GM18951 (cell line): ENCODE results near the gene SLC45A1.

Experiments
- POLR2A ChIP-seq: IDR thresholded peaks from 4 replicates; pipeline ENCODE4 v1.6.1; 2011; ENCODE audit warnings: mild to moderate bottlenecking; ENCODE audit not compliant: insufficient read length, insufficient read depth; ENCODE audit errors: extremely low read depth
- in situ Hi-C: fragments of 300-500 bp; cut with MboI; formaldehyde crosslinking; loops from one replicate; pipeline ENCODE4 v1.12.0; 2022; ENCODE audit warnings: low sequenced_read_pairs, mixed read lengths, inconsistent platforms; ENCODE audit not compliant: unreplicated experiment

Gene SLC45A1

DNA sequence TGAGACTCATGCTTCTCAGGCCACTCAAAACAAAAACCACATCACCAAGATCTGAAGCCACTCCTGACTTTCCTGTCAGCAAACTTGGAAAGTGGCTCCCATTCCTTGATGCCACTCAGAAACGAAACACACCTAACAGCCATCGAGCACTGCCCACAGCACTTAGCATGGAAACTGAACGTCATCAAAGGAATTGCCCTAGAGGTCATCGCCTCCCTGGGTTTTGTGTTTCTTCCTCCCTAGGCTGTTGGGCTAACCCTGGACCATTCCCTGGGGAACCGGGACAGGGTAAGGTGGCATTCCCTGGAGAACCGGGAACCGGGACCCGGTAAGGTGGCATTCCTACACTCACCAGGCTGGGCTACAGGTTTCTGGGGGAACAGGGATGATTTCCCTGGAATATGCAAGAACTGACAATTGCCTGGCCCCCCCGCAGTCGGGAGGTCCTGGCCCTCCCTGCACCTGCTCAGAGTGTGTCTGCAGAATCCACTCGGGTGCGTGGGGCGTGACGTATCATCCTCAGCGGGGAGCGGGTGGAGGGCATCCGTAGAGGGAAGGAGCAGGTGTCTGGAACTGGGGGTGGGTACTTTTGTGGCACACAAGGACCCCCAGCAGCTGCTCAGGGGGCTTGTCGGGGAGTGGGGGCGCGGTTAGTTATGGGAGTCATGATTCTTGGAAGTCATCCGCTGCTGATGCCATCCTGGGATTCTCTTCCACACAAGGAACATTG lies 30.3 kb downstream of the SLC45A1 start:
- in situ Hi-C loops, result no loop called here

GRCh38 chr1:8348777-8349472 lies 31.0 kb downstream of the SLC45A1 start:
- in situ Hi-C loops, result no loop called here
- no peak for TF ChIP-seq POLR2A

More for the DNA sequence above, 30.3 kb downstream of the SLC45A1 start:
- no peak for TF ChIP-seq POLR2A

GRCh38 chr1:8349473-8349865 lies 31.6 kb downstream of the SLC45A1 start:
- in situ Hi-C loops, result no loop called here
- TF ChIP-seq POLR2A, result no peak

DNA sequence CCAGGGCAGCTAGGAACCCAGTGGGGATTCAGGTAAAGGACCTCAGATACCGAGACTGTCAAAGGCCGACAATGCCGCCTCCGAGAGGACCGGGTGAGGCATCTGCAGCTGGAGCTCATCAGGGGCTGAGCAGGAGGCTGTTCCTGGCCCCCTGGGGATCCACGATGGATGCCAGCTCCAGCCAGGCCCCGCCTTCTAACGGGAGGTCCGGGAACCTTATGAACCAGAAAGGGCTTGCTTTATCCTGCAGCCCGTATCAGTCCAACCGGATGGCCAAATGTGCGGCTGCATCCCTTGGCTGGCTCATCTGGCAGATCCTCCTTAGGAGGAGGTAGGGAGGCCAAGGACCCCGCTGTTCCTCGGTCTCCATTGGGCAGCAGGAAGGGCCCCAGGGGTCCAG lies 32.0 kb downstream of the SLC45A1 start:
- in situ Hi-C loops, result no loop called here
- TF ChIP-seq POLR2A, result no peak

DNA sequence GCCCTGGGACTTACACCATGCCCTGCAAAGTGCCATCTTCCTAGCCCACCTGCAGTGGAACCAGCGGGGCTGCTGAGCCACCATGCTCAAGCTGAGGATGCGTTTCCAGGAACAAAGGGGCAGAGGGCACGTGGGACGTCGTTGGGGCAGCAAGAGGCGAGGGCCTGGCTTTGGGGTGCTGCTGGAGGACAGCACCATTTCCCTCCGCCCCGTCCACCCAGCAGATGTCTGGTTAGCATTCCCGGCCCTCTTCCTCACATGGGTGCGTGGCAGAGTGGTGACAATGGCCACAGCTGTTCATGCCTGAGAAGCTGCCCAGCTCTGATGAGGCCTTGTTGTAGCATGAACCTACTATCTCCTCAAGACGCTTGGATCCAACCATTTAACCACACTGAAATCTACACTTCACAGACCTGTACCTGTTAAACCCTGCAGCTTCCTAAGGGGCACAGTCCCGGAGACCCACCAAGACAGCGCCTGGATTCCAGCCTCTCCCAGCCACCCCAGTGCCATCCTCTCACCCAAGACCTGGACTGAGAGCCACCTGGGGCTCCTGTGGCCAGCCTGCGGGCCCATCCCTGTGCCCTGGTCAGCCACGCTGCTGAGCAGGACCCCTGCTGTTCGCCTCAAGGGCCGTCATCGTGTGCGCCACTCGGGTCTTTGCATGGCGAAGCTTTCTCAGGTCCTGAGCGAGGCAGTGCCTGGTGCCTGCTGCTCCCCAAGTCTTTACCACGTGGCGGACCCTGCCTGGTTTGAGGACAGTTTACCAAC lies 33.2 kb downstream of the SLC45A1 start:
- TF ChIP-seq POLR2A, result no peak
- in situ Hi-C loops, result no loop called here

GRCh38 chr1:8351693-8352470 lies 34.0 kb downstream of the SLC45A1 start:
- in situ Hi-C loops, result no loop called here
- TF ChIP-seq POLR2A, result no peak

DNA sequence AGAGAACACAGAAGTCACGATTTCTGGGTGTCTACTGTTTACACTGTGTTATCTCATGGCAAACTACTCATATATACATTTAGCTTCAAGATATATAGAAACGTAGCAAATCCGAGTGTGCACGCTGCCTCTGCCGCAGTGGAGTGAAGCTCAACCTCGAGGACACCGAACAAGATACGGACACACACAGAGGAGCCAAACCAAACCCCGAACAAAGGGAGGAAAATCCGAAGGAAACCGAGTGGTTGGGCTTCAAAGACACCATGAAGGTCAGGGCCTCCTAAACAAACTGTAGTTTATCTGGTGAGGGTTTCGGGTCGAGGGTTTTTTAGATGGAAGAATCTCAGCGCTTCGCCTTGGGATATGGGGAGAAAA lies 34.5 kb downstream of the SLC45A1 start:
- in situ Hi-C loops, result no loop called here

GRCh38 chr1:8352886-8353785 lies 35.2 kb downstream of the SLC45A1 start:
- TF ChIP-seq POLR2A, result no peak
- in situ Hi-C loops, result no loop called here

More for the DNA sequence above, 34.5 kb downstream of the SLC45A1 start:
- TF ChIP-seq POLR2A, result no peak

DNA sequence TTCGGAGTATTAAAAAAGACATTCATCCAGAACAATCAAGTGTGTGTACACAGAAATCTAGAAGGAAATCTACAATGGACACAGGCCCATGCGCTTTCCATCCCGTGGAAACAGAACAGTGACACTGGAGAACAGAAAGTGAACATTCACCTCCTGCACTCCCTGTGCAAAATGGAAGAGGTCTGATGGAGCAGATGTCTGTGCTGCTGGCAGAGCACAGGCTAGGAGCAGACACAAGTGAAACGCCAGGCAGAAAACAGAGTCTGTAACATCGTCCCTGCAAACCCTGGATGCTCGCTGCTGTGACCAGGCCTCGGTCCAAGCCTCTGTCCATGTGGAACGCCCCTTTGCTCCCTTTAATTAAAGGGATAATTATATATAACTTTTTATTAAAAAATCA lies 36.1 kb downstream of the SLC45A1 start:
- TF ChIP-seq POLR2A, result no peak
- in situ Hi-C loops, result no loop called here

DNA sequence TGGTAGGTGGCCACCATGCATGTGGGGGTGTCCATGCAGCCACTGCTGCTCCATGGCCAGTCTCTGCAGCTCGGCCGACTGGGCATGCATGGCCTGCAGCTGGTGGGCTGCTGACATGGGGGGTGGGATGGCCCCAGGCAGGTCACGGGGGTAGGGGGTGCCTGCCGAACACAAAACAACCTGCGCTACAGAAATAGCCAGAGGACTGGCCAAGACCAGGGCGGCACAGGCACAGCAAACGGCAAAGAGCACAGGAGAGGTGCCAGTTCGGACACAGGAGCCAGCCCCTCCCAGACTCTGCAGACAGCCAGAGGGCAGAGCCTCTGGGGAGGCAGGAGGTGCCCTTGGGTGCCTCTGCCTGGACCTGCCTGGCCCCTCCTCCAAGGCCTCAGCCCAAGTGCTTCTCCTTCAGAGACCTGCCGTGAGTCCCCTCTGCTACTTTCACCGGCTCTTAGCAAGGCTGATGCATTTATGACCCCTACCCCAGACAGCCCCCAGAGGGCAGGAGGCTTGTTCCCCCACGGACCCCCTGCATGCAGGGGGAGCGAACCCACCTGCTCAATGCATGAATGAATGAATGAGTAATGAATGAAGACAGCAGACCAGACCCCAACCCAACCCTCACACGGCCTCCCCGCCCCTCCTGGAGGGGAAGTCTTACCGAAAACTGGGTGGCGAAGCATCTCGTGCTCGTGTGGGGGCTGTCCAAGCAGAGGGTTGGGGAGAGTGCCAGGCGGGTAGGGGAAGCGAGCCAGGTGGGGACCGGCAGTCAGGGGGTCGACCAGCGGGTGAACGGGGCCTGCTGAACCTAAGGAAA lies 37.7 kb downstream of the SLC45A1 start:
- in situ Hi-C loops, result no loop called here

More for the DNA sequence above, 37.7 kb downstream of the SLC45A1 start:
- no peak for TF ChIP-seq POLR2A
